GM10248 (cell line): Measurements from ENCODE around the gene ID2.

ENCODE experiments used
- CTCF ChIA-PET: fragments of 300-600 bp; sonication (Branson Sonifier 250); formaldehyde crosslinking; extraction: SDS; loops from one replicate; lab custom pipeline; 2021; ENCODE audit warnings: antibody characterized with exemption; lab: Yijun Ruan, JAX
- POLR2A ChIA-PET: fragments of 350-650 bp; sonication (Branson Sonifier 250); formaldehyde crosslinking; extraction: SDS; loops from one replicate; lab custom pipeline; 2020; ENCODE audit warnings: antibody characterized with exemption; lab: Yijun Ruan, JAX
- DNase-seq: peaks from one replicate; pipeline ENCODE4 v3.0.0; 2012; ENCODE audit errors: extremely low spot score
- TF ChIP-seq, protein P1 (sequence below): IDR thresholded peaks from 2 replicates; pipeline ENCODE4 v1.5.1; 2012; ENCODE audit warnings: mild to moderate bottlenecking, low read depth; ENCODE audit errors: extremely low read depth, missing control alignments, control extremely low read depth

Gene ID2

DNA sequence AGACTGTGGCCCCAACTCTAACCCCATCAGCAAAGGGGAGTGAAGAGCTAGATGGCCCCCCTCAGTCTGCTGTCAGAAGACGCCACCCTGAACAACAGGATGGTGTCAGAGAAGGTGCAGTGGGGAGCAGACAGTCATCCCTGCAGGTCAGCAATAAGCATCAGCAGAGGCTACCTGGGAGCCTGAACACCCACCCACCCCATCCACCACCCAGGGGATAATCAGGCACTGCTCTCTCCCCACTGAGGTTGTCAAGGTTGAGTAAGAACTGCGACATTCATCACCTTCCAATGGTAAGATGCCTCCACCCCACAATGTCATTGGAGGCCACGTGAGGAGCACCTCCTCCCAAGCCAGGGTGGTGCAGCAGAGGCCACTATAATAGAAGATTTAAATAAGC lies 8.5 kb upstream of the ID2 start:
- ChIA-PET CTCF (no interaction called here), POLR2A (no interaction called here)
- TF ChIP-seq, protein P1, sequence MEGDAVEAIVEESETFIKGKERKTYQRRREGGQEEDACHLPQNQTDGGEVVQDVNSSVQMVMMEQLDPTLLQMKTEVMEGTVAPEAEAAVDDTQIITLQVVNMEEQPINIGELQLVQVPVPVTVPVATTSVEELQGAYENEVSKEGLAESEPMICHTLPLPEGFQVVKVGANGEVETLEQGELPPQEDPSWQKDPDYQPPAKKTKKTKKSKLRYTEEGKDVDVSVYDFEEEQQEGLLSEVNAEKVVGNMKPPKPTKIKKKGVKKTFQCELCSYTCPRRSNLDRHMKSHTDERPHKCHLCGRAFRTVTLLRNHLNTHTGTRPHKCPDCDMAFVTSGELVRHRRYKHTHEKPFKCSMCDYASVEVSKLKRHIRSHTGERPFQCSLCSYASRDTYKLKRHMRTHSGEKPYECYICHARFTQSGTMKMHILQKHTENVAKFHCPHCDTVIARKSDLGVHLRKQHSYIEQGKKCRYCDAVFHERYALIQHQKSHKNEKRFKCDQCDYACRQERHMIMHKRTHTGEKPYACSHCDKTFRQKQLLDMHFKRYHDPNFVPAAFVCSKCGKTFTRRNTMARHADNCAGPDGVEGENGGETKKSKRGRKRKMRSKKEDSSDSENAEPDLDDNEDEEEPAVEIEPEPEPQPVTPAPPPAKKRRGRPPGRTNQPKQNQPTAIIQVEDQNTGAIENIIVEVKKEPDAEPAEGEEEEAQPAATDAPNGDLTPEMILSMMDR = no peak
- no peak for DNase-seq

DNA sequence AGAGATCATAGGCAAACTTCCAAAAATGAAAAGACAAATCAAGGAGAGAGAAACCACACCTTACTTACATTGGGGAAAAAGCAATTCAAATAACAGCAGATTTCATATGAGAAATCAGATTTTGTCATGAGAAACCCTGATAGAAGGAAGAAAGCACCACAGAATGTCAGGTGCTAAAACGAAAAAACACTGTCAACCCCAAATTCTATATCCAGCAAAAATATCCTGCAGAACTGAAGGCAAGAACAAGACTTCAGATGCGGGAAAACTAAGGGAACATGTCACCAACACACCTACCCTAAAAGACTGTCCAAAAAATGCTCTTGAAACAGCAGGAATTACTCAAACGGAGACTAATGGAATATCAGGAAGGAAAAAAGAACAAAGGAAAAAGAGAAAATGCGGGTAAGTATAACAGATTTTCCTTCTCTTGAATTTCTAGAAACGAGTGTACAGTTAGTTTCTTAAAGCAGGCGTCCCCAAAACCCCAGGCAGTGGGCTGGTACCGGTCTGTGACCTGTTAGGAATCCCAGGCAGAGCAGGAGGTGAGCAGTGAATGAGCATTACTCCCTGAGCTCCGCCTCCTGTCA lies 7.3 kb upstream of the ID2 start:
- no peak for DNase-seq
- CTCF ChIA-PET = no interaction called here
- TF ChIP-seq, protein P1 = no peak
- POLR2A ChIA-PET = no interaction called here

DNA sequence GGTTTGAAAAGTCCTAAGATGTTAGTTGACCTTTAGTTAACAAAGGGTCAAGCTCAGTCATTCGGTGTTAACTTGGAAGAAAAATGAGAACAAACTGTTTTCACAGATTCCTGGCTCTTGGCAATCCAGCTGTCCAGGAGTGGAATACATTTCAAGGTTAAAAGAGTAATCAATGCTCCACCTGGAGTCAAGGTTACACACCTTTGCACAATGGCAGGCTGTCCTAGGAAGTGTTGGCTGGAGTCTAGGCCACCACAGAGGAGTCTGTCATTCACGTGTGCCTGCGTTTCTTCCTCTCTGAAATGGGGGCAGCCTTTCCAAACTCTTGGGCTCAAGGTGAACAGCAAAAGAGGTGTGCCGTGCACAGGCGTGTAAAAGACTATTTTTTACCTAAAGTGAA lies 6.3 kb upstream of the ID2 start:
- DNase-seq = no peak
- ChIA-PET POLR2A (no interaction called here), CTCF (no interaction called here)
- TF ChIP-seq, protein P1 = no peak

DNA sequence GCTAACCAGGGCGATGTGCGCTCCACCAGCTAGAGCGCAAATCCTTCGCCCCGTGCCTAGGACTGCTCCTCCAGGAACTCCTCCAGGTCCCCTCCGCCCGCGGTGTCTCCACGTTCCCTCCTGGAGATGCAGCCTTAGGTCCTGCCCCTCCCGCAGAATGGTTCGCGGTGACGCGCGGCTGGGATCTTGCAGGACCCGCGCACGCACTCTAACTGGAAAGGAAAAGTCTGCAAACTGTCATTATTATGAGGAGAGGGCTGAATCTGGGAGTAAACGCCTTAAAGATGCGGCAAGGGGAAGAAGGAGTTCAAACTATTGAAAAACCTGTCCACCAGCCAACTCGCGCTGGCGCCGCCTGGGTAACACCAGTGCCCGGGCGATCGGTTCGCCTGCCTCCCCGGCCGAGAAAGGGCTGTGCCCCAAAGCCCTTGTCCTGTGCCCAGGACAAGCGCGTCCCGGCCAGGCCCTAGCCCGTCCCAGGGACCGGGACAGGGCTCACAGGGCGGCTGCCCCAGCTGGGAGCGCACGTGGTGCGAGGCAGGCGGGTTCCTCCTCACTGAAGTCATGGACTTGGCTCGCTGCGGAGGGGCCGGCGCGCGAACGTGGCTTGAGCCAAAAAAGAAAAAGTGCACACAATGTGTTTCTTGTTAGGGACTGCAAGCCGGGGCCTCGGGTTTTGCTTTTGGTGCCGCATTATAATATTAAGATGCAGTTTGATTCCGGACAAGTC lies 5.5 kb upstream of the ID2 start:
- ChIA-PET POLR2A (no interaction called here), CTCF (no interaction called here)
- DNase-seq = no peak
- TF ChIP-seq, protein P1 = no peak

DNA sequence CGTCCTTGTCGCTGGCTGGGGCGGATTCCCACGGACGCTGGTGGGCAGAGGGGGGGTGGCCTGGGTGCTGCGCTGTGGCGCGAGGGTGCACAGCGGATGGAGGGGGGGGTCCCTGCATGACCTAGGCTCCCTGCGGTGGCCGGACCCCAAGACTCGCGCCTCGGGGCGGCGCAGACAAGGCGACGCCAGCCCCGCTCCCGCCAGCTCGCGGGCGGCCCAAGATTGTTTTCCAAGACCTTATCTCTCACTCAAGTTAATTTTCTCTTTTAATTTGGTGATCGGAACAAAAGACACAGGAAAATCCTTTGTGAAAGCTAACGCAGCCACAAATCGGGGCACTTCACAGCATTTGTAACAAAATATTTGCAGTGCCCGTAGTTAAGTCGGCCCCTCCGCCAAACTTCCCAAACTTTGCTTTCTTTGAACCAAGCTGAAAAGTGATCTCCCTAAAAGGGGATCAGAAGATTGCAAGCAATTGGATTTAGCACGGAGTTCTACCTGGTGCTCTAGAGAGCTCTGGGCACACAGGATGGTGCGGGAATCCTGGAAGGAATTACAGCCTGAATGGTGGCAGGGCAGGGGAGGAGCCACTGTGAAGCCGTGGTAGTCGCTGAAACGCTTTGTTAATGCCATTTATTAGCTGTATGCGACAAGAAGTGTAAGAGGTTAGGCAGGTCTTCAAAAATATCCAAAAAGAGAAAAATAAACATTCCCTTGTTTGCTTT lies 4.8 kb upstream of the ID2 start:
- ChIA-PET POLR2A (no interaction called here), CTCF (interaction anchor here (1.1 kb wide), 1 partner anchor 14 kb away, joined by 3 read pairs; no protein-coding TSS in a partner anchor)
- DNase-seq = no peak
- TF ChIP-seq, protein P1 = no peak
